ENCODE results near the gene PIGV. TPM values are rescaled to one million over a fixed set of nuclear protein-coding genes. Genes with fewer than 3 reads are reported as not detected.

The PIGV gene
- total and polyA plus RNA-seq, 9 donors = 9.2 to 15.4 (median 10.9) TPM

DNA sequence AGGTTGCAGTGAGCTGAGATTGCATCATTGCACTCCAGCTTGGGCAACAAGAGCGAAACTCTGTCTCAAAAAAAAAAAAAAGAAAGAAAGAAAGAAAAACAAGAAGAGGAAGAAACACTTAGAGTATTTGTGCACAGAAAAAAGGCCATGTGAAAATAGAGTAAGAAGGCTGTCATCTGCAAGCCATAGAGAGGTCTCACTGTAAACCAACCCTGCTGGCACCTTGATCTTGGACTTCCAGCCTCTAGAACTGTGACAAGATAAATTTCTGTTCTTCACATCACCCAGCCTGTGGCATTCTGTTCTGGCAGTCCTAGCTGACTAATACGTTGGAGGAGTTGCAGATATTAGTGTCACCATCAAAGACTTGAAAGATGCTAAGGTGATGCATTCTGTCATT is 26.6 kb downstream of the PIGV start:
- TF ChIP-seq POLR2A (IDR thresholded peaks at IDR 0.05) (no peak), CTCF (IDR thresholded peaks at IDR 0.05) (no peak), EP300 (IDR thresholded peaks at IDR 0.05) (no peak)
- no peak for DNase-seq
- no peak overlapping the region for H3K4me3 ChIP-seq
- no peak overlapping the region for H3K27ac ChIP-seq
- H3K27me3 ChIP-seq = no peaks in the 10 kb centered on the region
- no peaks in the 10 kb centered on the region for H3K4me1 ChIP-seq (ENCODE audit: insufficient read depth)
- H3K9me3 ChIP-seq = no peaks in the 10 kb centered on the region
- 80 to 93% (median 92%) methylated on average over 2 of the region's 2 CpGs for WGBS, 3 donors
- intact Hi-C loops (cut with DNase I) = loop anchor here in 1 of 4 donors (5.0 kb wide), 1 partner anchor 63 kb away; no protein-coding TSS in a partner anchor
- H3K36me3 ChIP-seq = no peaks in the 10 kb centered on the region

DNA sequence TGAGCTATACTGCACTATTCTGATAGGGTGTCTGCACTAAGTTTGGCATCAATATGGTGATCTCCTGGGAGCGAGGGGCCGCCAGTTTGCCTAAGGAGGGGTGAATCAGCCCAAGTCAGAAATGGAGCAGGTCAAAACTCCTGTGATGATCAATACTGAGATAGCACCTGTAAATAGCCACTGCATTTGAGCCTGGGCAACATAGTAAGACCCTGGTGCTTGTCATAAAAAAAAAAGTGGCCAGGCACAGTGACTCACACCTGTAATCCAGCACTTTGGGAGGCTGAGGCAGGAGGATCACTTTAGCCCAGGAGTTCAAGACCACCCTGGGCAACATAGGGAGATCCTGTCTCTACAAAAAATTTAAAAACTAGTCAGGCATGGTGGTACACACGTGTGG is 27.1 kb downstream of the PIGV start:
- intact Hi-C loops (cut with DNase I) = loop anchor here in 1 of 4 donors (5.0 kb wide), 1 partner anchor 62 kb away; no protein-coding TSS in a partner anchor
- Histone ChIP-seq H3K27ac (no peak overlapping the region), H3K36me3 (no peaks in the 10 kb centered on the region), H3K27me3 (no peaks in the 10 kb centered on the region), H3K4me1 (ENCODE audit: insufficient read depth) (no peaks in the 10 kb centered on the region), H3K4me3 (no peak overlapping the region), H3K9me3 (no peaks in the 10 kb centered on the region)
- TF ChIP-seq CTCF (IDR thresholded peaks at IDR 0.05) (no peak), EP300 (IDR thresholded peaks at IDR 0.05) (no peak), POLR2A (IDR thresholded peaks at IDR 0.05) (no peak)
- no peak for DNase-seq
- WGBS, 3 donors = 78 to 89% (median 85%) methylated on average over 3 of the region's 3 CpGs

- Histone ChIP-seq H3K36me3 (no peaks in the 10 kb centered on the region), H3K9me3 (no peaks in the 10 kb centered on the region), H3K4me1 (ENCODE audit: insufficient read depth) (no peaks in the 10 kb centered on the region), H3K4me3 (no peak overlapping the region), H3K27me3 (no peaks in the 10 kb centered on the region), H3K27ac (no peak overlapping the region)
- WGBS, 3 donors = 74 to 85% (median 82%) methylated on average over 4 of the region's 4 CpGs
- intact Hi-C loops (cut with DNase I) = loop anchor here in 1 of 4 donors (10.0 kb wide), 1 partner anchor 54 kb away; no protein-coding TSS in a partner anchor
- no peak for DNase-seq
- TF ChIP-seq CTCF (IDR thresholded peaks at IDR 0.05) (no peak), POLR2A (IDR thresholded peaks at IDR 0.05) (no peak), EP300 (IDR thresholded peaks at IDR 0.05) (no peak)
Observed at GRCh38 chr1:26820784-26821269, 33.1 kb downstream of the PIGV start.

GRCh38 chr1:26822737-26823395 is 35.1 kb downstream of the PIGV start:
- TF ChIP-seq EP300 (IDR thresholded peaks at IDR 0.05) (no peak), POLR2A (IDR thresholded peaks at IDR 0.05) (no peak), CTCF (IDR thresholded peaks at IDR 0.05) (no peak)
- Histone ChIP-seq H3K4me3 (no peak overlapping the region), H3K27me3 (no peaks in the 10 kb centered on the region), H3K4me1 (ENCODE audit: insufficient read depth) (peaks cover 4% of the 10 kb centered on the region), H3K36me3 (no peaks in the 10 kb centered on the region), H3K27ac (no peak overlapping the region), H3K9me3 (no peaks in the 10 kb centered on the region)
- WGBS, 3 donors = 90 to 98% (median 94%) methylated on average over 4 of the region's 4 CpGs
- intact Hi-C loops (cut with DNase I) = loop anchor here in 1 of 4 donors (10.0 kb wide), 1 partner anchor 52 kb away; no protein-coding TSS in a partner anchor
- no peak for DNase-seq

Measured in ovary (tissue), 9 donors.